Measurements from ENCODE around the gene SLC2A4RG. TPM values are rescaled to one million over a fixed set of nuclear protein-coding genes. Genes with fewer than 3 reads are reported as not detected.

The SLC2A4RG gene
- total RNA-seq, 1 donor from 2014 or later: 12.0 TPM

DNA sequence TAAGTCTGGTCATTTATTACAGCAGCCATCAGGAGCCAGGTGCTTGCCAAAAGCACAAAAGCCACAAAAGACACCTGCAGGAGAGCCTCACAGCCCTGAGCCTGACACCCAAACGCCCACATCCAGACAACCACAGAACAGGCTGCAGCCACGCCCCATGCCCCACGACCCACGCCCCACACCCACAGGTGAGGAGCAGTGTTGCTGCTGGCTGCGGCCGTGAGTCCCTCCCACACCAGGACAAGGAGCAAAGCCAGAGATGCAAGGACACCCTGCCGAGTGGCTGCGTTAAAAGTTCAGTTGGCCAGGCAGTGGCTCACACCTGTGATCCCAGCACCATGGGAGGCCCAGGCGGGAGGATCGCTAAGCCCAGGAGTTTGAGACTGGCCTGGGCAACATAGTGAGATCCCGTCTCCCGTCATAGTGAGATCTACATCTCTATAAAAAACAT lies 43.0 kb downstream of the SLC2A4RG start:
- H3K9me3 Mint-ChIP-seq: no peaks in the 10 kb centered on the region
- peaks cover 30% of the 10 kb centered on the region for H3K4me1 Mint-ChIP-seq
- H2AFZ ChIP-seq (replicated peaks): no peak overlapping the region
- peaks cover 10% of the 10 kb centered on the region for H3F3A ChIP-seq (ENCODE audit: low read depth)
- H3K4me3 ChIP-seq: no peak overlapping the region
- H3K9ac ChIP-seq: no peak overlapping the region
- H3K36me3 Mint-ChIP-seq: peaks cover 2% of the 10 kb centered on the region
- TF ChIP-seq, protein P1, sequence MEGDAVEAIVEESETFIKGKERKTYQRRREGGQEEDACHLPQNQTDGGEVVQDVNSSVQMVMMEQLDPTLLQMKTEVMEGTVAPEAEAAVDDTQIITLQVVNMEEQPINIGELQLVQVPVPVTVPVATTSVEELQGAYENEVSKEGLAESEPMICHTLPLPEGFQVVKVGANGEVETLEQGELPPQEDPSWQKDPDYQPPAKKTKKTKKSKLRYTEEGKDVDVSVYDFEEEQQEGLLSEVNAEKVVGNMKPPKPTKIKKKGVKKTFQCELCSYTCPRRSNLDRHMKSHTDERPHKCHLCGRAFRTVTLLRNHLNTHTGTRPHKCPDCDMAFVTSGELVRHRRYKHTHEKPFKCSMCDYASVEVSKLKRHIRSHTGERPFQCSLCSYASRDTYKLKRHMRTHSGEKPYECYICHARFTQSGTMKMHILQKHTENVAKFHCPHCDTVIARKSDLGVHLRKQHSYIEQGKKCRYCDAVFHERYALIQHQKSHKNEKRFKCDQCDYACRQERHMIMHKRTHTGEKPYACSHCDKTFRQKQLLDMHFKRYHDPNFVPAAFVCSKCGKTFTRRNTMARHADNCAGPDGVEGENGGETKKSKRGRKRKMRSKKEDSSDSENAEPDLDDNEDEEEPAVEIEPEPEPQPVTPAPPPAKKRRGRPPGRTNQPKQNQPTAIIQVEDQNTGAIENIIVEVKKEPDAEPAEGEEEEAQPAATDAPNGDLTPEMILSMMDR (IDR thresholded peaks at IDR 0.05): no peak
- TF ChIP-seq EZH2phosphoT487 (IDR thresholded peaks at IDR 0.05) (no peak), EZH2 (IDR thresholded peaks at IDR 0.05) (no peak)
- peaks cover 6% of the 10 kb centered on the region for H3K27me3 Mint-ChIP-seq (ENCODE audit: insufficient read depth, low read depth)
- H4K20me1 ChIP-seq (ENCODE audit: low read depth): peaks cover 3% of the 10 kb centered on the region
- no peak for DNase-seq (ENCODE audit: low spot score)
- peaks cover 8% of the 10 kb centered on the region for H3K4me1 ChIP-seq
- no peak overlapping the region for H3K27ac Mint-ChIP-seq
- no peak overlapping the region for H3K4me3 Mint-ChIP-seq
- H3K27me3 ChIP-seq: no peaks in the 10 kb centered on the region
- H3K27ac ChIP-seq: no peak overlapping the region
- H3K79me2 ChIP-seq (ENCODE audit: low read depth): peaks cover 2% of the 10 kb centered on the region
- no peaks in the 10 kb centered on the region for H3K36me3 ChIP-seq
- H3K4me2 ChIP-seq: no peak overlapping the region
- H3K9me3 ChIP-seq (ENCODE audit: low read depth): no peaks in the 10 kb centered on the region

- H3K79me2 ChIP-seq (ENCODE audit: low read depth): no peaks in the 10 kb centered on the region
- Mint-ChIP-seq H3K9me3 (no peaks in the 10 kb centered on the region), H3K4me1 (peaks cover 27% of the 10 kb centered on the region), H3K4me3 (no peak overlapping the region), H3K36me3 (peaks cover 2% of the 10 kb centered on the region), H3K27me3 (ENCODE audit: insufficient read depth, low read depth) (peaks cover 6% of the 10 kb centered on the region), H3K27ac (peak overlapping the region; percentile 87)
- TF ChIP-seq EZH2phosphoT487 (IDR thresholded peaks at IDR 0.05) (no peak), EZH2 (IDR thresholded peaks at IDR 0.05) (no peak)
- TF ChIP-seq, protein P1 (IDR thresholded peaks at IDR 0.05): no peak
- no peak overlapping the region for H3K4me3 ChIP-seq
- H4K20me1 ChIP-seq (ENCODE audit: low read depth): peaks cover 3% of the 10 kb centered on the region
- no peak for DNase-seq (ENCODE audit: low spot score)
- no peak overlapping the region for H3K9ac ChIP-seq
- H3K27ac ChIP-seq: no peak overlapping the region
- H3K4me2 ChIP-seq: no peak overlapping the region
- peaks cover 8% of the 10 kb centered on the region for H3K4me1 ChIP-seq
- no peaks in the 10 kb centered on the region for H3K36me3 ChIP-seq
- no peak overlapping the region for H2AFZ ChIP-seq (replicated peaks)
- peaks cover 10% of the 10 kb centered on the region for H3F3A ChIP-seq (ENCODE audit: low read depth)
- H3K27me3 ChIP-seq: no peaks in the 10 kb centered on the region
- no peaks in the 10 kb centered on the region for H3K9me3 ChIP-seq (ENCODE audit: low read depth)
Measured at GRCh38 chr20:63783970-63784369, 44.4 kb downstream of the SLC2A4RG start.

DNA sequence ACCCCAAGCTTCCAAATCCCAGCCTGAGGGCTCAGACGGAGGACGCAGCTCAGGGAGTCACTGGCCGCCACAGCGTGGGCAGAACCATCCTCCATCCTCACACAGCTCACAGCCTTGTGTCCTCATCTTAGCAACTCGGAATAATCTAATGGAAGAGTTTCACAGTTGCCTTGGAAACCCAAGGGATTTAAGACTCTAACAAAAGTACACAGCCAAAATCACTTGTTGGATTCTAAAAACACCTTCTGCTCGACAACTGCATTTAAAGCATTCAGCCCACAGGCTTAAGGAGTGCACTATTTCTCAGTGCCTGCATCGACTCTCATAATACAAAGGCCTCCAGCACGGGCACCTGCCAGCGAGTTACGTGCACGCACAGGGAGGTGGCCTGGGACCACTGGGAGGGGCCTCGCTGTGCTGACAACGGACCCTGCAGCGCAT lies 46.1 kb downstream of the SLC2A4RG start:
- H3K4me1 Mint-ChIP-seq: peaks cover 27% of the 10 kb centered on the region
- peaks cover 3% of the 10 kb centered on the region for H4K20me1 ChIP-seq (ENCODE audit: low read depth)
- H3K36me3 ChIP-seq: no peaks in the 10 kb centered on the region
- H3K9me3 Mint-ChIP-seq: no peaks in the 10 kb centered on the region
- peak; percentile 46 for DNase-seq (ENCODE audit: low spot score)
- TF ChIP-seq EZH2 (IDR thresholded peaks at IDR 0.05): no peak
- TF ChIP-seq EZH2phosphoT487 (IDR thresholded peaks at IDR 0.05): no peak
- TF ChIP-seq, protein P1 (IDR thresholded peaks at IDR 0.05): no peak
- H3K27ac Mint-ChIP-seq: peak overlapping the region; percentile 93
- no peaks in the 10 kb centered on the region for H3K27me3 ChIP-seq
- H3F3A ChIP-seq (ENCODE audit: low read depth): peaks cover 10% of the 10 kb centered on the region
- no peak overlapping the region for H3K27ac ChIP-seq
- H2AFZ ChIP-seq (replicated peaks): no peak overlapping the region
- H3K4me3 ChIP-seq: no peak overlapping the region
- peaks cover 8% of the 10 kb centered on the region for H3K4me1 ChIP-seq
- H3K79me2 ChIP-seq (ENCODE audit: low read depth): no peaks in the 10 kb centered on the region
- no peaks in the 10 kb centered on the region for H3K9me3 ChIP-seq (ENCODE audit: low read depth)
- H3K4me3 Mint-ChIP-seq: peak overlapping the region; percentile 70
- H3K9ac ChIP-seq: no peak overlapping the region
- peaks cover 5% of the 10 kb centered on the region for H3K27me3 Mint-ChIP-seq (ENCODE audit: insufficient read depth, low read depth)
- H3K36me3 Mint-ChIP-seq: peaks cover 2% of the 10 kb centered on the region
- H3K4me2 ChIP-seq: peak overlapping the region; percentile 34
